Esophagus muscularis mucosa (tissue), 4 donors: ENCODE results near the gene MYO1B. TPM values are rescaled to one million over a fixed set of nuclear protein-coding genes. Genes with fewer than 3 reads are reported as not detected.

Experiments
- DNase-seq: peaks from one replicate; pipeline ENCODE4 v3.0.0-alpha.2; 2017; ENCODE audit errors: extremely low spot score
- H3K27ac ChIP-seq, 4 donors: fragments of 200-600 bp; sonication (generic); replicated peaks in 1 of 4; 1 replicate in 3 of 4; 2 replicates in 1 of 4; pipeline ENCODE4 v1.5.1; 2016 to 2019; ENCODE audit warnings: mild to moderate bottlenecking in 1 of 4
- H3K27me3 ChIP-seq, 4 donors: fragments of 200-600 bp; sonication (generic); one replicate each; pipeline versions ENCODE4 v1.5.1 to v1.6.0; 2016 to 2019
- H3K36me3 ChIP-seq, 4 donors: fragments of 200-600 bp; sonication (generic); one replicate each; pipeline ENCODE4 v1.5.1; 2016 to 2019
- H3K4me1 ChIP-seq, 4 donors: fragments of 200-600 bp; sonication (generic); one replicate each; pipeline ENCODE4 v1.5.1; 2016 to 2019
- H3K4me3 ChIP-seq, 4 donors: fragments of 200-600 bp; sonication (generic); 1 replicate in 2 of 4; 2 replicates in 2 of 4; pipeline ENCODE4 v1.5.1; 2016 to 2019; ENCODE audit warnings: mild to moderate bottlenecking in 4 of 4, moderate library complexity in 1 of 4
- H3K9me3 ChIP-seq, 4 donors: fragments of 200-600 bp; sonication (generic); 1 replicate in 3 of 4; 2 replicates in 1 of 4; pipeline ENCODE4 v1.5.1; 2016 to 2019
- EP300 ChIP-seq: sonication (generic); formaldehyde crosslinking; IDR thresholded peaks from one replicate; pipeline ENCODE4 v1.6.1; 2017; ENCODE audit warnings: antibody characterized with exemption
- POLR2A ChIP-seq: fragments of 450-650 bp; IDR thresholded peaks from one replicate; pipeline ENCODE4 v1.6.1; 2017; ENCODE audit warnings: antibody characterized with exemption, moderate library complexity, mild to moderate bottlenecking, low read depth
- POLR2AphosphoS5 ChIP-seq, 2 donors: sonication (generic); formaldehyde crosslinking; IDR thresholded peaks; one replicate each; pipeline ENCODE4 v1.6.1; 2017; ENCODE audit warnings: antibody characterized with exemption in 2 of 2
- WGBS: methylation state at CpG from one replicate; pipeline ENCODE4 v1.1.5; 2018; 5-methylcytosine and 5-hydroxymethylcytosine counted together
- intact Hi-C: fragments of 100-400 bp; cut with DNase I; formaldehyde crosslinking; loops from one replicate; pipeline ENCODE4 v1.15.1; 2023
- total RNA-seq, 4 donors: library from RNA; depleted of rRNA; stranded (reverse); fragments of >200 nt; gene quantifications; one replicate each; pipeline versions ENCODE4 v1.1.0 to v1.2.1, GENCODE V29; 2016
- TF ChIP-seq, protein P1 (sequence below), 3 experiments: fragments of 200-600 bp in 2 of 3; fragments of 450-650 bp in 1 of 3; sonication (generic) in 2 of 3; IDR thresholded peaks; one replicate each; pipeline ENCODE4 v1.5.1; 2017 to 2019; ENCODE audit warnings: antibody characterized with exemption in 3 of 3, mild to moderate bottlenecking in 2 of 3, moderate library complexity in 1 of 3

The MYO1B gene
- total RNA-seq, 4 donors from 2014 or later = 14.8 to 17.3 (median 15.9) TPM

- TF ChIP-seq POLR2A = no peak
- no peak for TF ChIP-seq POLR2AphosphoS5 (IDR thresholded peaks at IDR 0.05)
- TF ChIP-seq, protein P1, sequence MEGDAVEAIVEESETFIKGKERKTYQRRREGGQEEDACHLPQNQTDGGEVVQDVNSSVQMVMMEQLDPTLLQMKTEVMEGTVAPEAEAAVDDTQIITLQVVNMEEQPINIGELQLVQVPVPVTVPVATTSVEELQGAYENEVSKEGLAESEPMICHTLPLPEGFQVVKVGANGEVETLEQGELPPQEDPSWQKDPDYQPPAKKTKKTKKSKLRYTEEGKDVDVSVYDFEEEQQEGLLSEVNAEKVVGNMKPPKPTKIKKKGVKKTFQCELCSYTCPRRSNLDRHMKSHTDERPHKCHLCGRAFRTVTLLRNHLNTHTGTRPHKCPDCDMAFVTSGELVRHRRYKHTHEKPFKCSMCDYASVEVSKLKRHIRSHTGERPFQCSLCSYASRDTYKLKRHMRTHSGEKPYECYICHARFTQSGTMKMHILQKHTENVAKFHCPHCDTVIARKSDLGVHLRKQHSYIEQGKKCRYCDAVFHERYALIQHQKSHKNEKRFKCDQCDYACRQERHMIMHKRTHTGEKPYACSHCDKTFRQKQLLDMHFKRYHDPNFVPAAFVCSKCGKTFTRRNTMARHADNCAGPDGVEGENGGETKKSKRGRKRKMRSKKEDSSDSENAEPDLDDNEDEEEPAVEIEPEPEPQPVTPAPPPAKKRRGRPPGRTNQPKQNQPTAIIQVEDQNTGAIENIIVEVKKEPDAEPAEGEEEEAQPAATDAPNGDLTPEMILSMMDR (IDR thresholded peaks at IDR 0.05) = no peak
- TF ChIP-seq EP300 = no peak
- DNase-seq = peak; percentile 60
- no peaks in the 10 kb centered on the region for H3K27me3 ChIP-seq
- H3K9me3 ChIP-seq = no peaks in the 10 kb centered on the region
- no peaks in the 10 kb centered on the region for H3K36me3 ChIP-seq
- peaks cover 0 to 4% (median 2%) of the 10 kb centered on the region in 4 donors for H3K4me1 ChIP-seq
- intact Hi-C loops = no loop called here
- H3K4me3 ChIP-seq = no peak overlapping the region
- WGBS = 91% methylated on average over 11 of the region's 11 CpGs
- no peak overlapping the region for H3K27ac ChIP-seq
These were observed 113.3 kb downstream of the MYO1B start for GRCh38 chr2:191358325-191359025.

- Histone ChIP-seq H3K4me1 (peaks cover 0 to 4% (median 2%) of the 10 kb centered on the region in 4 donors), H3K27ac (no peak overlapping the region), H3K4me3 (no peak overlapping the region), H3K36me3 (no peaks in the 10 kb centered on the region), H3K27me3 (no peaks in the 10 kb centered on the region), H3K9me3 (no peaks in the 10 kb centered on the region)
- no peak for DNase-seq
- intact Hi-C loops = no loop called here
- 78% methylated on average over 2 of the region's 2 CpGs for whole genome bisulfite sequencing
- TF ChIP-seq POLR2AphosphoS5 (IDR thresholded peaks at IDR 0.05) (no peak), POLR2A (no peak), EP300 (no peak)
- TF ChIP-seq, protein P1 (IDR thresholded peaks at IDR 0.05) = no peak
These were observed 113.9 kb downstream of the MYO1B start for GRCh38 chr2:191359133-191359532.

DNA sequence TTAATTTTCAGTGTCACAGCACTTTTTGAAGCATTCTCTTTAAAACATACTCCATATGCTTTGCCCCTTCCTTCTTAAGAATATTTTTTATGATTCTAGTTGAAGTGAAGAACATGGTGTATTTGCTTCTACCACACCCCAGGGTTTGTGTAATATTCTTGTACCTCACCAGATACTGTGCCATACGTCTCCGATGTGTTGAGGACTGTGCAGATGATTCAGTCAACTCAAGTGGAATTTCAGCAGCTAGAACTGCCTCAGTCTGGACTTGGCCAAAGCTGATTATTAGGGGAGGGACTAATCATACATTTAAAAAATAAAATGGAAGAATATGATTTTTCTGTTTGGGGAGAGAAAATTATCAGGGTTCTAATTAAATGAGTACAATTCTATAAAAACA lies 115.7 kb downstream of the MYO1B start:
- intact Hi-C loops = no loop called here
- 100% methylated on average over 2 of the region's 2 CpGs for WGBS
- TF ChIP-seq POLR2AphosphoS5 (IDR thresholded peaks at IDR 0.05) = no peak
- TF ChIP-seq POLR2A = no peak
- TF ChIP-seq, protein P1 (IDR thresholded peaks at IDR 0.05) = no peak
- TF ChIP-seq EP300 = no peak

GRCh38 chr2:191362841-191363240 lies 117.6 kb downstream of the MYO1B start:
- no peak for DNase-seq
- H3K27ac ChIP-seq = no peak overlapping the region
- no peaks in the 10 kb centered on the region for H3K27me3 ChIP-seq
- intact Hi-C loops = no loop called here
- H3K4me3 ChIP-seq = no peak overlapping the region
- H3K9me3 ChIP-seq = no peaks in the 10 kb centered on the region
- peaks cover 0 to 13% (median 8%) of the 10 kb centered on the region in 4 donors for H3K4me1 ChIP-seq
- no peaks in the 10 kb centered on the region for H3K36me3 ChIP-seq
- 55% methylated on average over 2 of the region's 2 CpGs for WGBS
- TF ChIP-seq, protein P1 (IDR thresholded peaks at IDR 0.05) = no peak
- no peak for TF ChIP-seq EP300
- no peak for TF ChIP-seq POLR2AphosphoS5 (IDR thresholded peaks at IDR 0.05)
- no peak for TF ChIP-seq POLR2A

More for the DNA sequence above, 115.7 kb downstream of the MYO1B start:
- H3K36me3 ChIP-seq = no peaks in the 10 kb centered on the region
- H3K4me1 ChIP-seq = peaks cover 0 to 4% (median 4%) of the 10 kb centered on the region in 4 donors
- no peaks in the 10 kb centered on the region for H3K9me3 ChIP-seq
- H3K4me3 ChIP-seq = no peak overlapping the region
- DNase-seq = no peak
- no peak overlapping the region for H3K27ac ChIP-seq
- no peaks in the 10 kb centered on the region for H3K27me3 ChIP-seq

DNA sequence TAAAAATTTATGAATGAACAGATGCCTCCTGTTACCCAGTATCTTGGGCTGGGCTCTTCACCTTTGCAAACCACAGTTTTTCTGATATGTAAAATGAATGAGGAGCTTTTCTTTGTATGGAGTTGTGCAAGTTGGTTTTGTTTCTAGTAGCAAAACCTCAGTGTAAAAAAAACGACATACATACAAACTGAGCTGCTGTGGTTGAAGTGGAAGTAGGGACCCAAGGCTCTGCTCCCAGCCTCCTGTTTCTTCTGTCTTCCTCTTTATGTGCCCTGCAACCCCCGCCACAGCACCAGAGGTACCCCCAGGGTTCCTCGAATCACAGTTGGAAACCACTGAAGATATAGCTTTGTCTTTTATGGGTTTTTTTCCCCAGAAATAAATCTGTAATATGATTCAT lies 118.1 kb downstream of the MYO1B start:
- H3K4me1 ChIP-seq = peaks cover 0 to 13% (median 8%) of the 10 kb centered on the region in 4 donors
- H3K9me3 ChIP-seq = no peaks in the 10 kb centered on the region
- WGBS = 65% methylated on average over 3 of the region's 3 CpGs
- no peaks in the 10 kb centered on the region for H3K36me3 ChIP-seq
- intact Hi-C loops = no loop called here
- H3K27ac ChIP-seq = no peak overlapping the region
- no peaks in the 10 kb centered on the region for H3K27me3 ChIP-seq
- H3K4me3 ChIP-seq = no peak overlapping the region
- no peak for DNase-seq
- TF ChIP-seq, protein P1 (IDR thresholded peaks at IDR 0.05) = no peak
- TF ChIP-seq POLR2AphosphoS5 (IDR thresholded peaks at IDR 0.05) (no peak), POLR2A (no peak), EP300 (no peak)
